Measurements from ENCODE around the gene GBF1.

GBF1 gene

DNA sequence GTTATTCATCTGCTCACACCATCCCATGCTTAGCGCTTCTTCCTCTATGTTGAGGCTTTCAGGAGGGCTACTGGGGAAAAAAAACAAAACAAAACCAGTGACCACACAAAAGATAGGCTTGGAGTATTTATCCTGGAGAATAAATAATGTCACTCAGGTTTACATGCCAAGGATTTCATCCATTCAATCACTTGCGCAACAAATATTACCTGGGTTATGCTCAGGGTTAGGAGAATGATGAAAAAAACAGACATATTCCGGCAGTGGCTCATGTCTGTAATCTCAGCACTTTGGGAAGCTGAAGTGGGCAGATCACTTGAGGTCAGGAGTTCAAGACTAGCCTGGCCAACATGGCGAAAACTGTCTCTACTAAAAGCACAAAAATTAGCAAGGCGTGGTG is 22.5 kb upstream of the GBF1 start:
- peaks cover 14% of the 10 kb centered on the region for H3K27me3 ChIP-seq (ENCODE audit: control insufficient read depth, insufficient read depth, low read length)
- no peak overlapping the region for H3K4me3 ChIP-seq (ENCODE audit: low read length)
- no peaks in the 10 kb centered on the region for H3K9me3 ChIP-seq (ENCODE audit: control insufficient read depth, low read length)
- no peak overlapping the region for H3K9ac ChIP-seq (ENCODE audit: low read length)
- no peaks in the 10 kb centered on the region for H3K36me3 ChIP-seq (ENCODE audit: control insufficient read depth, insufficient read depth, low read length)
- peaks cover 9% of the 10 kb centered on the region for H3K4me1 ChIP-seq (ENCODE audit: control insufficient read depth, insufficient read depth, low read length)

DNA sequence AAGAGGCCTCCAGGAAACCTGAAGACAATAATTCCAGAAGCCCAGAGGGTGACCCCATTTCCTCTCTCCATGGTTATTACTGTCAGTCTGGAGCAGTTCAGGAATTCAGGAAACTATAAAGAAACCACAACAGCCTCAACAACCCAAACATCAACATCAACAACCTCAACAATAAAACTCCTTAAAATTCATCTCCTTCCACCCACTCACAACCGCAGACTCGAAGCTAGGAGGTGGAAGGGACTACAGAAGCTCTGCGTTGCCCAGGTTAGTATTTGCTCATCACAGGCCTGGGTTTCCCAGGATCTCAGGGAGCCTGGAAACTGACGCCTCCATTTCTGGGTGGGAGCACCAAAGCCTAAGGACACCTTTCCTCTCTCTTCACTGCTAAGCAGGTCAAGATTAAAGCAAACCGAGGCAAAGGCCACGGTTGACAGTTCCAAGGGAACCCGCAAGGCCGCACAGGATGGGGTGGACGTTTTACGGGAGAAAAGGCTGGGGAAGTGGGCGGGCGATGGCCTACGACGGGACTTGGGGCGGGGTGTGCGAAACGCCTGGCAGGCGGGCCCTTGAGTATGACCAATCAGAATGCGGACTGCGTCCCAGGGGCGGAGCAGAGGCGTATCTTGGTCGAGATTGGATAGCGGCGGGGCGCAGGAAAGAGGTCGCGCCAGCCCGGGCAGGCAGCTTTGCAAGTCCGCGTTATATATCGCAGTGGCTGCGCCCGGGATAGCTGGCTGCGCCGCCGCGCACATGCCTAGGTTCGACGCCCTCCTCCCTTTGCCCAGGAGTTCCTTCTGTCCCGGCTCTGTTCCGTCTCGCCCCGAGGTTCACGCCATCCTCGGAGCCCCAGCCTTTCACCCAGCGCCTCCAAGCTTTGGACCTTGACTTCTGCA is 19.4 kb upstream of the GBF1 start, which contains the start of gene ELOVL3:
TSS of gene ELOVL3 (plus strand) at position 654 of the 896 bp plus-strand sequence. CDS start 250 bp downstream, outside the sequence.
- peaks cover 24% of the 10 kb centered on the region for H3K4me1 ChIP-seq (ENCODE audit: control insufficient read depth, insufficient read depth, low read length)
- H3K9ac ChIP-seq (ENCODE audit: low read length): peak within 1 kb of the TSS; percentile 64
- peaks cover 36% of the 10 kb centered on the region for H3K27me3 ChIP-seq (ENCODE audit: control insufficient read depth, insufficient read depth, low read length)
- H3K36me3 ChIP-seq (ENCODE audit: control insufficient read depth, insufficient read depth, low read length): no peaks in the 10 kb centered on the region
- peak within 1 kb of the TSS; percentile 28 for H3K4me3 ChIP-seq (ENCODE audit: low read length)
- no peaks in the 10 kb centered on the region for H3K9me3 ChIP-seq (ENCODE audit: control insufficient read depth, low read length)

GRCh38 chr10:102226542-102226870 is 18.8 kb upstream of the GBF1 start:
- Histone ChIP-seq H3K9ac (ENCODE audit: low read length) (no peak overlapping the region), H3K36me3 (ENCODE audit: control insufficient read depth, insufficient read depth, low read length) (no peaks in the 10 kb centered on the region), H3K9me3 (ENCODE audit: control insufficient read depth, low read length) (no peaks in the 10 kb centered on the region), H3K4me1 (ENCODE audit: control insufficient read depth, insufficient read depth, low read length) (peaks cover 30% of the 10 kb centered on the region), H3K27me3 (ENCODE audit: control insufficient read depth, insufficient read depth, low read length) (peaks cover 42% of the 10 kb centered on the region), H3K4me3 (ENCODE audit: low read length) (no peak overlapping the region)

- H3K9ac ChIP-seq (ENCODE audit: low read length): no peak overlapping the region
These were observed 18.3 kb upstream of the GBF1 start for GRCh38 chr10:102227050-102227449.

DNA sequence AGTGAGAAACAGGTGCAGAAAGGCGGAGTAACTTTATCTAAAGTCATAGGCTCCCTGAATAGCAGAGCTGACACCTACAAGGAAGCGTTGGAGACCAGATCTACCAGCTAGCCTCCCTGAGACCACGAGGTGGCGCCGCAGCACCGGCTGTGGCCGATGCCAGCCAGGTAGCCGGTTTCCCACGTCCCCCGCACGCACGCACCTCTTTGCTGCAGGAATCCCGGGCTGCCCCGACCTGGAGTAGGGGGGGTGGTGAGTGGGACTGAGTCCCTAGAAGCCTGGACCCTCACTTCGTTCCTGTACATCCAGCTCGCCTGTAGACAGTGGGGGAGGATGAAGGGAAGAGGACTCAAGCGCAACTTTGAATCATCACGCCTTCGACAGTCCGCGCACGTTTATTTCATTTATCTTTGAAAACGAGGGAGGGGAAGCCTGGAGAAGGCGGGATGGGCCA is 15.5 kb upstream of the GBF1 start:
- no peak overlapping the region for H3K4me3 ChIP-seq (ENCODE audit: low read length)
- no peaks in the 10 kb centered on the region for H3K36me3 ChIP-seq (ENCODE audit: control insufficient read depth, insufficient read depth, low read length)
- H3K27me3 ChIP-seq (ENCODE audit: control insufficient read depth, insufficient read depth, low read length): peaks cover 62% of the 10 kb centered on the region
- peak overlapping the region; percentile 37 for H3K9ac ChIP-seq (ENCODE audit: low read length)
- H3K4me1 ChIP-seq (ENCODE audit: control insufficient read depth, insufficient read depth, low read length): peaks cover 36% of the 10 kb centered on the region
- no peaks in the 10 kb centered on the region for H3K9me3 ChIP-seq (ENCODE audit: control insufficient read depth, low read length)

More at GRCh38 chr10:102227050-102227449, 18.3 kb upstream of the GBF1 start:
- Histone ChIP-seq H3K4me3 (ENCODE audit: low read length) (no peak overlapping the region), H3K4me1 (ENCODE audit: control insufficient read depth, insufficient read depth, low read length) (peaks cover 36% of the 10 kb centered on the region), H3K9me3 (ENCODE audit: control insufficient read depth, low read length) (no peaks in the 10 kb centered on the region), H3K36me3 (ENCODE audit: control insufficient read depth, insufficient read depth, low read length) (no peaks in the 10 kb centered on the region), H3K27me3 (ENCODE audit: control insufficient read depth, insufficient read depth, low read length) (peaks cover 48% of the 10 kb centered on the region)

DNA sequence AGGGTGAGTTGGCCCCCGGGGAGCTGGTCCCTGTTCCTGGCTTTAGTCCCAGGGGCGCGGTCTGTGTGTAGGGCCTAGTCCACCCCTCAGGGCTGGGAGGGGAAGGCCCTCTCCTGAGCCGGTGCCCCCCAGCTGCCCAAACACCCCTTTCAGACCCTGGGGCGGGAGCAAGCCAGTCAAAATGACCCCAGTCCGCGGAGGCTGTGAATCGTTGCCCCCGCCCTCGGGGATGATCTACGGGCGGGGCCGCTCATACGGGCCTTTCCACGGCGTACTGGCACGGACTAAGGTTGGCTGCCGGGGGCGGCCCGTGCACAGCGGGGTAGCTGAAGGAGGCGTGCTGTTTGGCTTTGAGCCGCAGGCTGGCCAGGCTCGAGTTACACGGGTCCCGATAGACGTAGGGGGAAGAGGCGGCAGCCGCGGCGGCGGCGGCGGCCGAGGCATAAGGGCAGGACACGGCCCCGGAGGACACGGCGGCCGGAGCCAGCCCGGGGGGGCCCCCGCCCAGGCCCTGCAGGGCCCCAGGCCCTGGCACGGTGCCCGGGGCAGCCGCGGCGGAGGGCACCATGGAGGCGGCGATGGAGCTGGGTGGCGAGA is 15.0 kb upstream of the GBF1 start:
- H3K4me3 ChIP-seq (ENCODE audit: low read length): peak overlapping the region; percentile 36
- peaks cover 39% of the 10 kb centered on the region for H3K4me1 ChIP-seq (ENCODE audit: control insufficient read depth, insufficient read depth, low read length)
- peak overlapping the region; percentile 37 for H3K9ac ChIP-seq (ENCODE audit: low read length)
- peaks cover 63% of the 10 kb centered on the region for H3K27me3 ChIP-seq (ENCODE audit: control insufficient read depth, insufficient read depth, low read length)
- H3K36me3 ChIP-seq (ENCODE audit: control insufficient read depth, insufficient read depth, low read length): no peaks in the 10 kb centered on the region
- no peaks in the 10 kb centered on the region for H3K9me3 ChIP-seq (ENCODE audit: control insufficient read depth, low read length)

DNA sequence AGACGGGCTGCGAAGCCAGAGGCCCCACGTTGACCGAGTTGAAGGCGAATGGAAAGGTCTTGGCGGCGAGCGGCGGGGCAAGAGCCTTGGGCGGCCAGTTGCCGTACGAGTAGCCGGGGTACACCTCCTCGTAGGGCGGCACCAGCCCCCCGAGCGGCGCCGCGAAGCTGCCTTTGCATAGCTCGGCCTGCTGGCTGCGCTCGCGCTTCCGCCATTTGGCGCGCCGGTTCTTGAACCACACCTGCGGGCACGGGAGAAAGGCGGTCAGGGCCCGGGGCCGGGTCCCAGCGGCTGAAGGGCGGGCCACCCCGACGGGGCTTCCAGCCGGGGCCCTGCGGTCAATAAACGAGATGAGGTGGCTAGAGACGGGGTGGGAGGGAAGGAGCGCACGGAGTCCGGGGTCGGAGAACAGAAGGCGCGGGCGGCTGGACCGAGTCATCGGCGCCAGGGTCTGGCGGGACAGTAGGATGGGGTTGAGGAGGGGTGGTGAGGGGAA is 14.4 kb upstream of the GBF1 start:
- Histone ChIP-seq H3K9ac (ENCODE audit: low read length) (no peak overlapping the region), H3K36me3 (ENCODE audit: control insufficient read depth, insufficient read depth, low read length) (no peaks in the 10 kb centered on the region), H3K9me3 (ENCODE audit: control insufficient read depth, low read length) (no peaks in the 10 kb centered on the region), H3K4me1 (ENCODE audit: control insufficient read depth, insufficient read depth, low read length) (peaks cover 35% of the 10 kb centered on the region), H3K4me3 (ENCODE audit: low read length) (peak overlapping the region; percentile 36), H3K27me3 (ENCODE audit: control insufficient read depth, insufficient read depth, low read length) (peaks cover 63% of the 10 kb centered on the region)

- Histone ChIP-seq H3K9me3 (ENCODE audit: control insufficient read depth, low read length) (no peaks in the 10 kb centered on the region), H3K9ac (ENCODE audit: low read length) (no peak overlapping the region), H3K4me3 (ENCODE audit: low read length) (peak overlapping the region; percentile 36), H3K36me3 (ENCODE audit: control insufficient read depth, insufficient read depth, low read length) (no peaks in the 10 kb centered on the region), H3K4me1 (ENCODE audit: control insufficient read depth, insufficient read depth, low read length) (peaks cover 30% of the 10 kb centered on the region), H3K27me3 (ENCODE audit: control insufficient read depth, insufficient read depth, low read length) (peaks cover 60% of the 10 kb centered on the region)
These were observed 13.7 kb upstream of the GBF1 start for GRCh38 chr10:102231357-102232318.

DNA sequence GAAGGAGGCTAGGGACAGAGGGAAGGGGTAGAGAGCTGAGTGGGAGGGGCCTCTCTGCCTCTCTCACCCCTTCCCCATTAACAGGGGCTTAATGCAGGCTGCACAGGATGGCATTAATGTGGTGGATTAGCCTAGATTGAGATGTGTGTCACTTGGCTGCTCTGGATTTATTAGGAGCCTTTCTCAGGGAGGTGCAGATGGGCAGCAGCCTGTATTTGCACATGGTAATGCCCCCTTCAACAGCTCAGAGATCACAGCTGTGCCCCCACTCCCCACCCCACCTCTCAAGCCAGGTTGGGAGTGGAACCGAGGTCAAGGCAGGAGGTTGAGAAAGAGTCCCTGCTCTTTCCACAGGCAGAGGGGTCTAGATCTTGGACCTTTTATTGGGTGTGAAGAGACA is 11.3 kb upstream of the GBF1 start:
- H3K9ac ChIP-seq (ENCODE audit: low read length): no peak overlapping the region
- peaks cover 30% of the 10 kb centered on the region for H3K4me1 ChIP-seq (ENCODE audit: control insufficient read depth, insufficient read depth, low read length)
- H3K4me3 ChIP-seq (ENCODE audit: low read length): no peak overlapping the region
- H3K27me3 ChIP-seq (ENCODE audit: control insufficient read depth, insufficient read depth, low read length): peaks cover 47% of the 10 kb centered on the region
- no peaks in the 10 kb centered on the region for H3K36me3 ChIP-seq (ENCODE audit: control insufficient read depth, insufficient read depth, low read length)
- no peaks in the 10 kb centered on the region for H3K9me3 ChIP-seq (ENCODE audit: control insufficient read depth, low read length)

- Histone ChIP-seq H3K9ac (ENCODE audit: low read length) (no peak overlapping the region), H3K27me3 (ENCODE audit: control insufficient read depth, insufficient read depth, low read length) (peaks cover 49% of the 10 kb centered on the region), H3K36me3 (ENCODE audit: control insufficient read depth, insufficient read depth, low read length) (no peaks in the 10 kb centered on the region), H3K4me3 (ENCODE audit: low read length) (no peak overlapping the region), H3K9me3 (ENCODE audit: control insufficient read depth, low read length) (no peaks in the 10 kb centered on the region), H3K4me1 (ENCODE audit: control insufficient read depth, insufficient read depth, low read length) (peaks cover 23% of the 10 kb centered on the region)
These were observed 10.3 kb upstream of the GBF1 start for GRCh38 chr10:102234888-102235597.

- no peak overlapping the region for H3K9ac ChIP-seq (ENCODE audit: low read length)
- H3K9me3 ChIP-seq (ENCODE audit: control insufficient read depth, low read length): no peaks in the 10 kb centered on the region
- H3K4me3 ChIP-seq (ENCODE audit: low read length): no peak overlapping the region
- H3K27me3 ChIP-seq (ENCODE audit: control insufficient read depth, insufficient read depth, low read length): peaks cover 49% of the 10 kb centered on the region
- peaks cover 18% of the 10 kb centered on the region for H3K4me1 ChIP-seq (ENCODE audit: control insufficient read depth, insufficient read depth, low read length)
- H3K36me3 ChIP-seq (ENCODE audit: control insufficient read depth, insufficient read depth, low read length): no peaks in the 10 kb centered on the region
These were observed 9.8 kb upstream of the GBF1 start for GRCh38 chr10:102235598-102235920.
